ENCODE data around the gene ADAMTSL3.

- TF ChIP-seq CTCF (conservative IDR thresholded peaks at IDR 0.05 in 1 of 2, IDR thresholded peaks at IDR 0.05 in 1 of 2; ENCODE audit: extremely low read depth in 1 of 2, insufficient read depth in 1 of 2, low read depth in 1 of 2, low read length in 2 of 2) (no peak), EZH2 (IDR thresholded peaks at IDR 0.05; ENCODE audit: borderline replicate concordance, low read length) (no peak)
Observed at GRCh38 chr15:83815506-83815905, 161.6 kb downstream of the ADAMTSL3 start.

All from mammary epithelial cell (primary cell).